HG02884 (cell line): ENCODE results near the gene ARHGEF10L.

ENCODE experiments used
- ATAC-seq: cut with Tn5 transposase; IDR thresholded peaks from one replicate; pipeline ENCODE4 v1.9.1; 2021; ENCODE audit warnings: mild to moderate bottlenecking, moderate library complexity; ENCODE audit not compliant: unreplicated experiment

The ARHGEF10L gene

GRCh38 chr1:17672226-17672625 lies 132.7 kb downstream of the ARHGEF10L start:
- no peak for ATAC-seq

GRCh38 chr1:17673329-17674072 lies 134.0 kb downstream of the ARHGEF10L start:
- no peak for ATAC-seq

DNA sequence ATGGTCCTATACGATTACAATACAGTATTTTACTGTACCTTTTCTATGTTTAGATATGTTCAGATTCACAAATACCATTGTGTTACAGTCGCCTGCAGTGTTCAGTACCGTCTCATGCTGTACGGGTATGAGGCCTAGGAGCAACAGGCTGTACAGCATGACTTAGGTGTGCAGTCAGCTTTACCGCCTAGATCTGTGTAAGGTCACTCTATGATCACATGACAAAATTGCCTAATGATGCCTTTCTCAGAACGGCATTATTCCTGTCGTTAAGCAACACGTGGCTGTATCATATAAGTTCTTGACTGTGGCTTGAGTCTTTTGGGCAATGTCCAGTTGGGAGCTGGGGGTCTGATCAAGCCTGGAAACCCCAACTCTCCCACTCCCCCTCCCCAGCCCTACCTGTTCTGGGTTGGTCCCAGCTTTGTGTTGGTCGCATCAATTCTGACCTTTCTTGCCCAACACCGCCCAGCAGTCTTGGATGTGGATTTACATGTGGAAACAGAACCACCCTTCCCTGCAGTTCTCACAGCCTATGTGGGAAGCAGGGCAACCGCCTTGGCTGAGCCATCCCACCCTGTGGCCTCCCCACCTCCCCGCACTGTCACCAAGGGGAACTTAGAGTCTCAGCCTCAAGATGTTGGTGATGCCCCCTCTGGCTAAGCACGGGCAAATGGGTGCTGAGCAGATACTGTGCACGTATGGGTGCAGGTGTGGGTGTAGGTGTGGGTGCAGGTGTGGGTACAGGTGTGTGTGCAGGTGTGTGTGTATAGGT lies 135.4 kb downstream of the ARHGEF10L start:
- ATAC-seq: no peak

DNA sequence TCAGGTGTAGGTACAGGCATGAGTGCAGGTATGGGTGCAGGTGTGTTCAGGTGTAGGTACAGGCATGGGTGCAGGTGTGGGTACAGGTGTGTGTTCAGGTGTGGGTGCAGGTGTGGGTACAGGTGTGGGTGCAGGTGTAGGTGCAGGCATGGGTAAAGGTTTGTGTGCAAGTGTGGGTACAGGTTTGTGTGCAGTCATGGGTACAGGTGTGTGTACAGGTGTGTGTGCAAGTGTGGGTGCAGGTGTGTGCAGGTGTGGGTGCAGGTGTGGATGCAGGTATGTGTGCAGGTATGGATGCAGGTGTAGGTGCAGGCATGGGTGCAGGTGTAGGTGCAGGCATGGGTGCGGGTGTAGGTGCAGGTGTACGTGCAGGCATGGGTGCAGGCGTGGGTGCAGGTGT lies 136.2 kb downstream of the ARHGEF10L start:
- ATAC-seq: no peak

- no peak for ATAC-seq
Measured at GRCh38 chr1:17676387-17677060, 137.0 kb downstream of the ARHGEF10L start.

DNA sequence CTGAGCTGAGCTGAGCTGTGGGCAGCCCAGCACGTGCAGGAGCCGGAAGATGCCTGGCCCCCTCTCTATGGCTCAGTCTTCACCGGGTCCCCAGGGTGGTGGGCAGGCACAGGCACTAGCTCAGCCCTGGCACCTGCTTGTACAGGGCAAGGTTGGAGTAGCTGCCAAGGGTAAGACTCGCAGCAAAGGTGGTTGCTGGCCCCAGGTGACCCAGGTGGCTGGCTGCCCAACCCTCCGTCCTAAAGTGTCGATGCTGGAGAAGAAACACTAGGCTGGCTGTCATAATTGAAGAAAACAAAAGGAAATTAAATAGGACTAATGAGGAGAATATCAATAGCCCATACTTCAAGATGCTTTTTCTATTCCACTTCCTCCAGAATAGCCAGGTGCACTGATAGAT lies 138.5 kb downstream of the ARHGEF10L start:
- no peak for ATAC-seq

DNA sequence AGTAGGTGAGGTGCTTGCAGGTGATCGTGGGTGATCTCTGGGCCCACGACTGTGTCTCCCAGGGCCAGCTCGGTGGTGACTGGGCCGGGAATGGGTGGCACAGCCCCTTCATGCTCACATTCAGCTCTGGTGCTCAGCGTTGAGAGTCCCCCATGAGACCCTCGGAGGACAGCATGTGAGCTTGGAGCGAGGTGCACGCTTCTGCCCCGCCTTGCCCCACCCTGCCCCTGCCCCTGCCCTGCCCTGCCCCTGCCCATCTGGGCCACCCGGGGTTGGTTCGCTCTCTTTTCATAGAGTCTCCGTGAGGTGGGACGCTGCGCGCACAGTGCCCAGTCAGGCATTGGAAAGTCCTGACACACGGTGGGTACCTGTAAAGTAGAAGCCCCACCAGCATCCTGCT lies 140.4 kb downstream of the ARHGEF10L start:
- ATAC-seq: no peak

DNA sequence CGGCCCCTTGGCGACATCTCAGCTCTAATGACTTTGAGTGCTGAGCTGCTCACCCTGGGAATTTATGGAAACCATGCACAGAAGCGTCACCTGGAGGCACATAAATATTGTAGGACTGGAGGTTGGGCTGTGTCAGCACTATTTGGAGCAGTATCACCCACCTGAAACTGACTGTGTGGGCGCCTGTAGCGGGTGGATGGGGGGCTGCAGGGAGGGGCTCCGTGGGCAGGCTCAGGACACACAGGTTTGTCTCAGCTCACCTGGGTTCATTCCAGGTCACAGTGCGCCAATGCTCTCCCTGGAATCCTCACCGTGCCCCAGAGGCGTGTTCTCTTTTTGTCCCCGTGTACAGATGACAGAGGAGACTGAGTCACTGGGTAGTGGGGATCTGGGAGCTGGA lies 140.8 kb downstream of the ARHGEF10L start:
- ATAC-seq: no peak

DNA sequence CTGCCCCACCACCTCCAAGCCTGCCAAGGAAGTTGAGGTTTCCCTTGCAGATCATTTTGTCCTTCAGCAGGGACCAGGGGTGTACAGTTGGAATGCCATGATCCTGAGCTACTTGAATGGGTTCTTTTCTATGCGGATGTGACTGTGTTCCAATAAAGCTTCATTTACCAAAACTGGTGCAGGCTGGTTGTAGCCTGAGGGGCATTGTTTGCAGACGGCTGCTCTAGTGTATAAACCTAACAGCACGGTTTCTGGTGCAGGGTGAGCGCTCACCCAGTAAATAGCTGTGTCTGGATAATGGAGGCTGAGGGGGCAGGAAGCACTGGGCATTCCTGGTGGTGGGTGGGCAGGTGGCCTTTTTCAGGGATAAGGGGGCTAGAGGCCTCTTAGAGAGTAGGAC lies 142.9 kb downstream of the ARHGEF10L start:
- ATAC-seq: no peak

- no peak for ATAC-seq
Measured at GRCh38 chr1:17683598-17683997, 144.1 kb downstream of the ARHGEF10L start.

DNA sequence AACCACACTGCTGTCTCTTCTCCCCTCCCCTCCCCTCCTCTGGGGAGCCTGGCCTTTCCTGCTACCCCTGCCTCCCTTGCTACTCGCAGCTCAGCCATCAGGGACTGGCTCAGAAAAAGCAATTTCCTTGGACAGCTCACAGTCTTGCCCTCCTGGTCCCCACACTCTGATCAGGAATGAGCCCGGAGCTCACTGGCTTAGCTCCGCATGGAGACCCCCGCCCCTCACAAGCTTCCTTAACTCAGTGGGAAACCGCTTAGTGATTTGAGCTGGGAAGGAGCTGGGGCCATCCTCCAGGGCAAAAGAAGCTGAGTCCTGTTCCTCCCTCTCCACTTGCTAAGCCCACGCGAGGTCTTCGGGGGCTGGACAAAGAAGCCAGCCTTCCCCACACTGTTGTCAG lies 145.3 kb downstream of the ARHGEF10L start:
- ATAC-seq: no peak

DNA sequence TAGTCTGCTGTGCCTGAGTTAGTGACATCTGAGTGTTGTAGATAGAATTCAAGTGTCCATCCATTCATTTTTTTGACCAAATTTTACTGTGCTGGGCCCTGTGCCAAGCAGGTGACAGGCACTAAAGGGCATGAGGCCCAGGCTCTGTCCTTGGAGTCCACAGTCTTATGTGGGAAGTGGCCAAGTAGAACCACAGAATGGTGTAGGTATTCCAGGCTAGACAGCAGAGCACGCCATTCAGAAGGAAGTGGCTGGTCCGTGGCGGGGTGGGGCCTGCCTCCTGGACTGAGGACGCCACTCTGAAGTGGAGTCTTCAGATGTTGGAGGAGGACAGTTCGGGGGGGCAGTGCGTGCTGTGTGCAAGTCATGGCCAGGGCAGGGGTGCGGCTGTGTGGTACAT lies 146.8 kb downstream of the ARHGEF10L start:
- ATAC-seq: no peak

GRCh38 chr1:17687145-17687544 lies 147.6 kb downstream of the ARHGEF10L start:
- no peak for ATAC-seq

DNA sequence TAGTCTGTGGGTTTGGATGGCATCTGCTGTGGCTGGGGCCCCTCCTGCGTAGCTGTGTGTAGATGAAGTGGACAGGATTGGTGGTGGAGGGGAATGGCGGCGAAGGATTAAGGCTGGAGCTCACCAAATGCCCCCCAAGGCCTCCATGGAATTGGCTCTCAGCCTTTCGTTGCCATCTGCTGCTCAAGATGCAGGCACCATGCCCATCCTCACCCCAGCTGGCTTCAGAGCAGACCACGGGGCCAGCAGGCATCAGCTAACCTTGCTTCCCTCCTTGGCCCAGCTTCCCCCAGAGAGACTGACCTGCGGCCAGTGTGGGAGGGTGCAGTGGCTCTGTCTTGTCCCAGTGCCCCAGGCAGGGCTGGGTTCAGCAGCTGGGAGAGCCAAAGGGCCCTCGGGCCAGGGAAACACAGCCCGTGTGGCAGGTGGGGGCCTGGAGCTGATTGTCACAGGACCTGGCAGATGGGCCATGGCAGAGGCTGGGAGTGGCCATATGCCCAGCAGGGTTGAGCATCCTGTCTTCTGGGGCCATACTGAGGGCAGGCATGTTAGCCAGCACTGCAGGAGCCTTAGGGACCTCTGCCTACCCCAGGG lies 148.8 kb downstream of the ARHGEF10L start:
- no peak for ATAC-seq

- ATAC-seq: no peak
Measured at GRCh38 chr1:17689011-17689410, 149.5 kb downstream of the ARHGEF10L start.

GRCh38 chr1:17690906-17691634 lies 151.6 kb downstream of the ARHGEF10L start:
- no peak for ATAC-seq

DNA sequence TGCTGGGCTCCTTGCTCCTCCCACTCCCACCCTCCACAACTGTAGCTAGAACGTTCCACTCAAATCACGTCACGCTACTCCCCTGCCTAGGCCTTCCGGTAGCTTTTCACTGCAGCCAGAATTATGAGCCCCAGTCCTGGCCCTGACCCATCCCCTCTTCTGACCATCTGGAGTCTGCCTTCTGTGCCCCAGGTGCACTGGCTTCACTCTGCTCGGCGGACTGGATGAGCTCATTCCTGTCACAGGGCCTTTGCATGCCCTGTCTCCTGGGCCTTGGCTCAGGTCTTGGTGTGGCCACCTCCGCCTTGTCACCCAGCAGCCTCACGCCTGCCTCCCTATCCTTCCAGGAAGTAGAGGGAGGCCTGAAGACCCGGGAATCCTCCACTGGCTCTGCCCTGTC lies 153.1 kb downstream of the ARHGEF10L start:
- ATAC-seq: no peak

DNA sequence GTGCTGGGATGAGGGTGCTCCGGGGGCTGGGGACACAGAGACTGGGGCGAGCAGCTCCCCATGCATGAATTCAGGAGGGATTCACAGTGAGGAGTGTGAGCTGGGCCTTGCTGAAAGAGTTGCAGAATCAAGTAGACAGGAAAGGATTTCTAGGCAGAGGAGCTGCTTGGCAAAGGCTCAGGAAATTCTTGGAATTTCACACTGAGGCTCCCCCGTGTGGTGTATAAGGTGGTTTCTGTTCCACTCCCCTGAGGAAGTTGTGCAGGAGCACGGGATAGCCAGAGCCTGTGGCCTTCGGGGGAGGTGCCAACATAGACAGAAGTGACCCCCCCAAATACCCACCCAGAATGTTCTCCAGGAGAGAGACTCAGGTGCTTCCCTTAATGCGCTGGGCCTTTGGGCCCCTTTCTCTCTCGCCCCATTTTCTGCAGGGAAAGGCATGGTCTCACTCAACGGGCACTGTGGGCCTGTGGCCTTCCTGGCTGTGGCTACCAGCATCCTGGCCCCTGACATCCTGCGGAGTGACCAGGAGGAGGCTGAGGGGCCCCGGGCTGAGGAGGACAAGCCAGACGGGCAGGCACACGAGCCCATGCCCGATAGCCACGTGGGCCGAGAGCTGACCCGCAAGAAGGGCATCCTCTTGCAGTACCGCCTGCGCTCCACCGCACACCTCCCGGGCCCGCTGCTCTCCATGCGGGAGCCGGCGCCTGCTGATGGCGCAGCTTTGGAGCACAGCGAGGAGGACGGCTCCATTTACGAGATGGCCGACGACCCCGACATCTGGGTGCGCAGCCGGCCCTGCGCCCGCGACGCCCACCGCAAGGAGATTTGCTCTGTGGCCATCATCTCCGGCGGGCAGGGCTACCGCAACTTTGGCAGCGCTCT lies 157.2 kb downstream of the ARHGEF10L start:
- no peak for ATAC-seq

GRCh38 chr1:17697458-17697857 lies 158.0 kb downstream of the ARHGEF10L start:
- no peak for ATAC-seq

DNA sequence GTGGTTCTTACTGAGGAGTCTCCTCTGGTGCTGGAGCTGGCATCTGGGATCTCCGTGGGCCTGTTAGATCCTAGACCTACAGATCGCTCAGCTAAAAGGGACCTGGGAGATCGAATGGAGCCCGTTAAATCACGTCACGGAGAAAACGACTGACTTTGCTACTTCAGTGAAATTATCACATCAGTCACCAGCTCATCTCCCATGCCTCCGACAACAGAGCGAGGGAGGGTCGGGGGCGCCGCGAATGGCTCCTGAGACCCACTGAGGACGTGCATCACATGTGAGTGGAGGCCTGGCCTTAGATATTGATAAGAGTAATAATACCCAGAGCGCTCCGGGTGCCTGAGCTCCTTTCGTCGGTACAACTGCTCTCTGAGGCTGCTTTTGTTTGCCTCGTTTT lies 160.1 kb downstream of the ARHGEF10L start:
- ATAC-seq: no peak
